ENCODE results near the gene TNFSF13B.

DNA sequence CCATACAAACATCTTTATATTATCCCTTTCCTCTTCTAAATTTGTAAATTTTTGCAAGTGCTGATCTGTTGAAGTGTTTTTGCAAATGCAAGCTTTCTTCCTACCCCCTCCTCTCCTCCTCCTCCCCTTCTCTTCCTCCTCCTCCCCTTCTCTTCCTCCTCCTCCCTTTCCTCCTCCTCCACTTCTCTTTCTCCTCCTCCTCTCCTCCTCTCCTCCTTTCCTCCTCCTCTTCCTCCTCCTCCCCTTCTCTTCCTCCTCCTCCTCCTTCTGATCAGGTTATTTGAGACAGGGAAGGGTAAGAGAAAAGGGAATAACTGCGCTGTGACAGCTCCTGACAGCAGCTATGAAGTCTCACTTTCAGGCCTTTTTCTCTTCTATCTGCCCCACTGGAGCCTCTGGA lies 8.9 kb downstream of the TNFSF13B start:
- no peak for TF ChIP-seq CTCF (conservative IDR thresholded peaks at IDR 0.05 in 1 of 2, IDR thresholded peaks at IDR 0.05 in 1 of 2; ENCODE audit: low read depth in 1 of 2, low read length in 2 of 2)
- TF ChIP-seq EZH2 (IDR thresholded peaks at IDR 0.05; ENCODE audit: low read length, missing control alignments), result no peak
